CD1c-positive myeloid dendritic cell (primary cell): ENCODE measurements around the gene CYB561.

Source experiments
- DNase-seq: peaks from one replicate; pipeline ENCODE4 v3.0.0-alpha.2; 2016; ENCODE audit errors: extremely low spot score

CYB561 gene

GRCh38 chr17:63434951-63435571 is 11.0 kb downstream of the CYB561 start:
- DNase-seq = peak; percentile 72

GRCh38 chr17:63433746-63434591 is 12.1 kb downstream of the CYB561 start:
- peak; percentile 70 for DNase-seq

DNA sequence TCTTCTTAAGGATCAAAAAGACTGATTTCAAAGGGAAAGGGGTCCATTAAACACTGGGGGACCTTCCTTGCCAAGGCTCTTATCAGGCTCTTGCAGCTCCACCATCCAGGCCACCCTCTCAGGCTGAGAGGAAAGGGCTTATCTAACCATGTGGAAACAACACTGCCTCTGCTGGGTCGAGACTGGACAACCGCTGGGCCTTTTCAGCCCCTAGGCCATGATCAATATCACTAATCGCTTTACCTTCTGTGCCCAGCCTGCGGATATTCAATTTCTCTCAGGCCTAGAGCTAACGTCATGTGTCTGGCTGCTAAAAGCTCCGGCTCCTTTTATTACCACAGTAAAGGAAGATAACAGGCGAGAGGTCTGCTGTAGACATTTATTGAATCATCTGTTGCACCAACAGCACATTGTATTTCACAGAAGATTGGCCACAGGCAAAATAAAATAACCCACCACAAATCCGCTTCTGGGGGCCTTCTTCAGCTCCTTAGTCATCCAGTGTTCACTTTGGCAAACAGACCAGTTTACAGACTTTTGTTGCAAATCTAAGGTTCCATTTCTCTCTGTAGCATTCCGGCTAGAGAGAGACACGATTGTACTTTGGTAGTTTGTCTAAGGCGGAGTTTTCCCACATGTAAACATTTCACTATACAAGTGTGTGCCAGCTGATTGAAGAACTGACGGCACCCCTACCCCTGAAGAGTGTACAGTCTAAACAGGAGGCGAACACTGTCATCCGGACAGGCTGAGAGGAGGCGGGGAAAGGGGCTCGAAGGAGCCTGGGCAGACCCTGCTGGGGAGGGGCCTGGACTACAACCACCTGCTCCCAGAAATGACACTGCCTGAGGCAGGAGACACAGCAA is 13.9 kb downstream of the CYB561 start:
- no peak for DNase-seq

DNA sequence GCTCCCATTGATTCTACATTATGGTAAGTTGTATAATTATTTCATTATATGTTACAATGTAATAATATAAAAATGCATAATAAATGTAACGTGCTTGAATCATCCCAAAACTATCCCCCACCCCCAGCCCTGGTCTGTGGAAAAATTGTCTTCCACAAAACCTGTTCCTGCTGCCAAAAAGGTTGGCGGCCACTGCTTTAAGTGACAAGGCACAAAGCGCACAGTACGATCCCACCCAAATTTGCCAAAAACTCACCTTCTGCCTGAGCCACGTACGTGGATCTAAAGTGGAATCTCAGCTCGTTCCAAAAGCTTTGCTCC is 14.5 kb downstream of the CYB561 start:
- DNase-seq = no peak

GRCh38 chr17:63430223-63430622 is 15.9 kb downstream of the CYB561 start:
- no peak for DNase-seq

- DNase-seq = no peak
These were observed 16.3 kb downstream of the CYB561 start for GRCh38 chr17:63429766-63430165.

GRCh38 chr17:63426917-63427308 is 19.2 kb downstream of the CYB561 start:
- no peak for DNase-seq

DNA sequence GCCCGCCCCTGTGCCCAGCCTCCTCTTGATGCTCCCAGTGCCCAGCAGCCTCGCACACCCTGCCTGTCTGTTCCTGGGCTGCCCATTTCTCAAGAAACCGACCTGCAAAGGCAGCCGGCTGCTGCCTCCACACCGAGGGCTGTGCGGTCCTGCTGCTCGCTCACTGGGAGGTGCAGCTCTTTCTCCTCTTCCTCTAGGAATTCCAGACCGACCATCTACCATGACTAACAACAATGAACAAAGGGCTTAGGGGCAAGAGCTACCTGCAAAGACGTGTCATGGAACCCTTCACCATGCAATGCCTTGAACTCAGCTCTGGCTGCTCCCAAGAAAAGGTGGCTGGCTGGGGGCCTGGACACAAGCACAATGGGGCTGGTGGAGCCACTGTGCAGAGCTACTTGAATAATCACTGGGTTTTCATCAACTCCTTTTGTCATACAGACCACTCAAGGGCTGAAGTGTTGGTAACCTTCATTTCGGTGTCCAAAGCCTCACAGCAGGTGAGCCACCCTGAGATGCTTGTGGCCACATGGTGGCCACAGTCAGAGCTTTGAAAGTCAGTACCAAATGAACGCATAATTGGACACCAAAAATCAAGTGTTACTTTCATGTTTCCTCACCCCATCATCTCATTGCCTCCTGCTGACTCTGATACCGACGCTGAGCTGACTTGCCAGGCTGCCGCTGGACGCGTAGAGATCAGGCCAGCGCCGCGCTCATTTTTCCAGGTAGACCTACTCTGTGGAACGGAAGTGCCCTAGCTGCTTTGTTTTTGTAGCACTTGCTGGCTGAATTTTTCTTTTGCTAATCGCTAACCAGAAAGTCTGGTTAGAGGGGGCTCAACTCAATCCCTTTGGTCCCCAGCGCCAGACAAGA is 19.8 kb downstream of the CYB561 start:
- no peak for DNase-seq

DNA sequence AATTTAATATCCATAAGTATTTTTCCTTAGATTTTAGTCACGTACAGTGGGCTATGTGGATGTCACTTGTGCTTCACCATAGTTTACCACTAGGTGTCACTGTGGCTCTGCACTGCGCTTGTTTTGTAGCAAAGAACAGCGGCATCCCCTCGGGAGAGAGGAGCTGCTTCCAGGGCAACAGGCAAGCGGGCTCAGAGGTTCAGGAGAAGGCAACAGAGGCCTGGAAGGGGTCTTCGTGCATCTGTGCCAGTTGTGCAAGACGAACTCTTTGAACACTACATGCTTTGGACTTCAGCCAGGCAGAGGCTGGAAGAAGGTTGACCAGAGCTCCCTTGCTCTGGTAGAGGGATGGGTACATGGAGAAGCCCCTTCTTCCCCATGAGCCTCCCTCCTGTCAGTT is 20.6 kb downstream of the CYB561 start:
- peak; percentile 89 for DNase-seq

- DNase-seq = no peak
These were observed 22.1 kb downstream of the CYB561 start for GRCh38 chr17:63423963-63424362.

DNA sequence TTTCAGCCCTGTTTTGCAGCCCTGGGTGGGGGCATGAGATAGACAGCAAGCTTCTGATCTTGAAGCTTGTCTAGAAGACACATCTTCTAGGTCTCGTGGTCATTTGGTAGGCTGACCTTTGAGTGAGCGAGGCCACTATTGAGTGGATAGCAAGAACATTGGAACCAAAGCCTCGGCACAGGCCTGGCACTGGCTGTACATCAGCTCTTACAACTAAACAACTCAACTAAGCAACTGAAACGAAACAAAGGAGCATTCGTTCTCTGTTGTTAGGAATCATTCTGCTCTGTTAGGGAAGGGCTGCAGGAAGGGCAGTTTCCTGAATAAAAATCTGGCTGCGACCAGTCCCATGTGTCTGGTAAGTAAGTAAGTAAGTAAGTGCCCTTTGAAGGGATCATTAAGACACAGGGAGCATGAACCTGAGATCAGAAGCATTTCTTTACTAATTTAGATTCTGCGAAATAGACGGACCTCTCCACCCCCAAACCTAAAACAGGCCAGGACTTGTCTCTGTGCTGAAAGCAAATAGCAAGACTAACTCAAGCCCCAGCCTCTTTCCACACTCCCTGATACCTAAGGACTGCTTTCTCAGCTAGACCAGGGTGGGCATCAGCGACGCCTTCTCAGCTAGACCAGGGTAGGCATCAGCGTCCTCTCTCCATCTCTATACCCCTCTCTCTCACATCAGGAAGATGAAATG is 22.7 kb downstream of the CYB561 start:
- DNase-seq = no peak

GRCh38 chr17:63421681-63422645 is 24.1 kb downstream of the CYB561 start:
- DNase-seq = no peak

DNA sequence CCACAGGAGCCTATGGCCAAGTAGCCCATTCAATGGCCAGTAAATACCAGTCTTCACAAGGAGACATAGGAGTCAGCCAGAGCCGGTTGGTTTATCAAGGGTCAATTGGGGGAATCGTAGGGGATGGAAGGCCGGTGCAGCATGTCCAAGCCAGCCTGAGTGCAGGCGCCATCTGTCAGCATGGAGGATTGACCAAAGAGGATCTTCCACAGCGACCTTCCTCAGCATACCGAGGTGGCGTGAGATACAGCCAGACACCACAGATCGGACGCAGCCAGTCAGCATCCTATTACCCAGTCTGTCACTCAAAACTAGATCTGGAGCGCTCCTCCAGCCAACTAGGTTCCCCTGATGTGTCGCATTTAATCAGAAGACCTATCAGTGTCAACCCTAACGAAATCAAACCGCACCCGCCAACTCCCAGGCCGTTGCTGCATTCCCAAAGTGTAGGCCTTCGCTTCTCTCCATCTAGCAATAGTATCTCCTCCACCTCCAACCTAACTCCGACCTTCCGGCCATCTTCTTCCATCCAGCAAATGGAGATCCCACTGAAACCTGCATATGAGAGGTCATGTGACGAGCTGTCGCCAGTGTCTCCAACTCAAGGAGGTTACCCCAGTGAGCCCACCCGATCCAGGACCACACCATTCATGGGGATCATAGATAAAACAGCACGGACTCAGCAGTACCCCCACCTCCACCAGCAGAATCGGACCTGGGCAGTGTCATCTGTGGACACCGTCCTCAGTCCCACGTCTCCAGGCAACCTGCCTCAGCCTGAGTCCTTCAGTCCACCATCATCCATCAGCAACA is 25.0 kb downstream of the CYB561 start:
- no peak for DNase-seq

DNA sequence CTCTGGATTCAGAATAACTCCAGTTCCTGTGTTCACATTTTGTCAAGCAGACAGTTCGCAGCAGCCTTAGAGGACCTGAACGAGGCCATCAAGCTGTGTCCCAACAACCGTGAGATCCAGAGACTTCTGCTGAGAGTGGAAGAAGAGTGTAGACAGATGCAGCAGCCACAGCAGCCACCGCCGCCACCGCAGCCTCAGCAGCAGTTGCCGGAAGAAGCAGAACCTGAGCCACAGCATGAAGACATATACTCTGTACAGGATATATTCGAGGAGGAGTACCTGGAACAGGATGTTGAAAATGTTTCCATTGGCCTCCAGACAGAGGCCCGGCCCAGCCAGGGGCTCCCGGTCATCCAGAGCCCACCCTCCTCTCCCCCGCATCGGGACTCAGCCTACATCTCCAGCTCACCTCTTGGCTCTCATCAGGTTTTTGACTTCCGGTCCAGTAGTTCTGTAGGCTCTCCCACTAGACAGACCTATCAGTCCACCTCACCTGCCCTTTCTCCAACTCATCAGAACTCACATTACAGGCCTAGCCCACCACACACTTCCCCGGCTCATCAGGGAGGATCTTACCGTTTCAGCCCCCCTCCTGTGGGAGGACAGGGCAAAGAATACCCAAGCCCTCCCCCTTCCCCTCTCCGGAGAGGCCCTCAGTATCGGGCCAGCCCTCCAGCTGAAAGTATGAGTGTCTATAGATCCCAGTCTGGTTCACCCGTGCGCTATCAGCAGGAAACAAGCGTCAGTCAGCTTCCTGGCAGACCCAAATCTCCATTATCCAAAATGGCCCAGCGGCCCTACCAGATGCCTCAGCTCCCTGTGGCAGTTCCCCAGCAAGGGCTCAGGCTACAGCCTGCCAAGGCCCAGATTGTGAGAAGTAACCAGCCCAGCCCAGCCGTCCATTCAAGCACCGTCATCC is 25.9 kb downstream of the CYB561 start:
- DNase-seq = no peak

DNA sequence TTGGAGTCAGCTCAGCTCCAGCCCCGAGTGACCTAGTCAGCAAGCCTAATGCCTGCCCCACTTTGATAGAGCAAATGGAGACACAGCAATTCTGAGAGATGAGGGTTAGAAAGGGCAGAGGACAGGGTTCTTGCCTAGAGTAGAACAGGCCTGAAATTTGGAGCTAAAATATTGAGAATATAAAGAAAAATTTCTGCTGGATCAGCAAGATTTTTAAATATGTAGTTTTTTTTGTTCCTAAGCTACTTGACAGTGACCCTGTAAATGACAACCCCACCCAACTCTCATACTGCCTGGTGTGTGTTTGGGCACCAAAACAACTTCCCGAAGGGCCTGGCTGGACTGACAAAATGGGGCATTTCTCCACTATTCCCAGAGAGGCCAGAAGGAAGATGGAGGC is 26.7 kb downstream of the CYB561 start:
- DNase-seq = no peak

DNA sequence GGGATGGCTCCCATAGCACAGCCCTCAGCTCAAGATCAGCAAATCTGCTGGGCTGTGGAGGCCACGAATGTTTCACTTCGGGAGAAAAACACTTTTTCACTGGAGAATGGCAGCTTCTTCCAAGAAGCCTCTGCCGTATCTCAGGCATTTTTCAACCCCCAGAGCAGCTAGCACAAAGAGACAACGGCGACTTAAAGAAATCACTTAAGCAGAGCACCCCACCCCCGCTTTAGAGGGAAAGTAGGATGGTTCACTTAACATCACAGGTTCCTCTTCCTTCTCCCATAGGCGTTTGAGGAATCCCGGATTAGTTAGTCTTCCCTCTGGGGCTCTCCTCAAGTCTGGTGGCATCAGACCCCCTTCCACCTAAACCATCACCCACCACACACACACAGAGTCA is 27.6 kb downstream of the CYB561 start:
- DNase-seq = no peak

DNA sequence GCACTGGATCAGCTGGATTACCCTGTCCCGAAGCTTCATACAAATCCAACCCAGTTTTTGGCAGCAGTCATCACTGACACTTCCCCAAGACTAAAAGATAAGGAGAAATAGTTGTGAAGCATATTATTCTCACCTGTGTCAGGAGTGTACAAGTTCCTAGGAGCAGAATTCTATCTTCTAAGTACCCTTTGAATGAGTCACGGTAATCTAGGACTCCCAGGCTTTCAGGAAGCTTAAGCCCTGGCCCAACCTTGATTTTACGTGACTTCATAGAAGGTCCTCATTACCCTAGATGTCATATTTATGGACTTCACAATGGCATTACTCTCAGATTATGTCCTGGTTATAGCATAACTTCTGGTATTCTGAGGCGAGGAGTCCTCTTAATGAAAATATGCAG is 31.9 kb downstream of the CYB561 start:
- DNase-seq = no peak

- DNase-seq = no peak
These were observed 33.0 kb downstream of the CYB561 start for GRCh38 chr17:63413128-63413527.
